ENCODE results near the gene APBA1.

GRCh38 chr9:69444021-69444420, 228.2 kb downstream of the APBA1 start:
- no peak for TF ChIP-seq POLR2A (IDR thresholded peaks at IDR 0.05; ENCODE audit: low read depth, low read length)
- no peak for TF ChIP-seq RAD21 (IDR thresholded peaks at IDR 0.05; ENCODE audit: low read length)
- TF ChIP-seq CTCF (conservative IDR thresholded peaks at IDR 0.05; ENCODE audit: low read depth, low read length), result no peak

All from IMR-90 (cell line).